T-helper 1 cell treated with Interleukin-12 subunit alpha and Interleukin-12 subunit beta and Interleukin-4 antibody, amounts not matched to agents 30 ng/mL and 1 ng/mL, for 36 hours (primary cell): ENCODE data around the gene BLMH. TPM values are rescaled to one million over a fixed set of nuclear protein-coding genes. Genes with fewer than 3 reads are reported as not detected.

ENCODE experiments used
- intact Hi-C: fragments of 100-400 bp; cut with micrococcal nuclease; formaldehyde crosslinking; loops from one replicate; pipeline ENCODE4 v1.15.1; 2024
- total RNA-seq: library from RNA; stranded (reverse); gene quantifications from 2 replicates; pipeline ENCODE4 v1.2.3, GENCODE V29; 2022

BLMH gene
- total RNA-seq, result 62.9 and 65.3 TPM in 2 replicates

DNA sequence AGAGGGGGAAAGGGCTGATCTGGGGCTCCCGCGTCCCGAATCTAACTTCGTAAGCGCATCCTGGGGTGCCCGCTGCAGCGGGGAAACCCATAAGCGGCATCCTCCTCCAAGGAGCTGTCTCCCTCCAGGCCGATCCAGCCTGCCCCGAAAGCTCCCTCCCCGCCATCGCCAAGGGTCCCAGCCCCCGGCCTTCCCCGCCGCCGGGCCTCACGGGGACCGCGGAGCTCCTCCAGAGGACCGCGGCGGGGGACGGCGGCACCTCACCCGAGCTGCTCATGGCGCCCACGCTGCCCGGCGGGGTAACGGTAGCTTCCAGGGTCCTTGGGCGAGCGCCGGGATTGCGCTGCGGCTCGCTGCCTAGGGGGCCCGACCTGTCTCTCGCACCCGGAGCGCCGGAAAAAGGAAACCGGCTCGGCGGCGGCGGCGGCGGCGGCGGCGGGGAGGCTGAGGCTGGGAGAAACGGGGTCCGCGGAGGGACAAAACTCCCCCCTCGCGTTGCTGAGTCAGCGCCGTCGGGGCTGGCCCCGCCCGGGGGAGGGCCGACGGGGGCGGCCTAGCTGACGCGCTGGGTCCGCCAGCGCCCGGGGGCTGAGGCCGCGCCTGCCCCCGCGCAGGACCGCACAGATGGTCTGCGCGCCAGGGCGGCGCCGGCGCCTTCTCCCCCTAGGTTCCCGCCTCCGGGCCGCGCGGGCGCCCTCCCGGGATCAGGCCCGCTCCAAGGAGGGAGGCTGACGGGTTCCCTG lies at the start of gene BLMH:
BLMH (minus strand) TSS at position 402 of the 743 bp plus-strand sequence; CDS start at position 277, 125 bp downstream.
- intact Hi-C loops, result loop anchor here (1.0 to 2.0 kb wide), 5 partner anchors 45 to 185 kb away; partner anchors contain the start of genes CPD, GOSR1 and NSRP1

DNA sequence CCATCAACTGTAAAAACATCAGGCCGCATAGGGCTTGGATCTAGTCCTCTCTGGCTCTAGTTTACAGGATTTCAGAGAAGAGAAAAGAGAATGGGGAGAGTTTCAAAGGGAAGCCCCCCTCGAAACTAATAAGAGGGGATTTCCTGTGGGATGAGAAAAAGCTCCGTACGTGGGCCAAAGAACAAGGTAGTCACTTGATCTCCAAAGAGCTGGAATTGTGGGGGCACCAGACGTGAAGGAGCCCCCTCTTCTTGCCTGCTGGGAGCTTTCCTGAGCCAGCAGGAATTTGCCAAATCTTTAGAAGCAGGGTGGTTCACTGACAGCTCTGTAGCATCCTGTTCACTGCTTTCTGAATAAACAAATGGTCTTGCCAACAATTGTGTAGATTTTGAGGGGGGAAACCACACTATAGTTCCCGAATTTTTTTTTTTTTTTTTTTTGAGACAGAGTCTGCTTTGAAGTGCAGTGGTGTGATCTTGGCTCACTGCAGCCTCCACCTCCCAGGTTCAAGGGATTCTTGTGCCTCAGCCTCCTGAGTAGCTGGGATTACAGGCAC lies 49.1 kb upstream of the BLMH start:
- intact Hi-C loops, result loop anchor here (1.0 to 5.0 kb wide), 4 partner anchors 23 to 376 kb away; partner anchors contain the start of gene CPD

DNA sequence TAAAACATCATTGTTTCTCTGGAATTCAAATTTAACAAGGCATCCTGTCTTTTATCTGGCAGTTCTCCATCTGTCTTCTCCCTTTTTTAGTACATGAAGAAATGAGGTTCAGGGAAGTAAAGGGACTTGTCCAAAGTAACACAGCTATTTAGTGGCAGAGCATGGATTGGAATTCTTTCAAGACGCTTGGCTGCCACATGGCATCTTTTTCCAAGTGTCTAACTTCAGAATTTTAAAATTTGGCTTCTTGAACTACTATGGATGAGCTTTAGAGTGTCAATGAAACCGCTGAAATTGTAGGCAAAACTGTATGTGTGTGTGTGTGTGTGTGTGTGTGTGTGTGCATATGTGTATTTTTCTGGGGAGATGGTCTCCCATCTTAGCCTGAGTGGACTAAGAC lies 47.3 kb upstream of the BLMH start:
- intact Hi-C loops, result loop anchor here (5.0 kb wide), 1 partner anchor 312 kb away; no protein-coding TSS in a partner anchor

- intact Hi-C loops, result loop anchor here (5.0 kb wide), 1 partner anchor 310 kb away; no protein-coding TSS in a partner anchor
Observed at GRCh38 chr17:30337393-30337999, 45.8 kb upstream of the BLMH start.

GRCh38 chr17:30336369-30337171 lies 44.8 kb upstream of the BLMH start:
- intact Hi-C loops, result loop anchor here (1.0 to 5.0 kb wide), 6 partner anchors 44 to 309 kb away; partner anchors contain the start of gene GOSR1

- intact Hi-C loops, result no loop called here
Observed at GRCh38 chr17:30334421-30334820, 42.7 kb upstream of the BLMH start.

DNA sequence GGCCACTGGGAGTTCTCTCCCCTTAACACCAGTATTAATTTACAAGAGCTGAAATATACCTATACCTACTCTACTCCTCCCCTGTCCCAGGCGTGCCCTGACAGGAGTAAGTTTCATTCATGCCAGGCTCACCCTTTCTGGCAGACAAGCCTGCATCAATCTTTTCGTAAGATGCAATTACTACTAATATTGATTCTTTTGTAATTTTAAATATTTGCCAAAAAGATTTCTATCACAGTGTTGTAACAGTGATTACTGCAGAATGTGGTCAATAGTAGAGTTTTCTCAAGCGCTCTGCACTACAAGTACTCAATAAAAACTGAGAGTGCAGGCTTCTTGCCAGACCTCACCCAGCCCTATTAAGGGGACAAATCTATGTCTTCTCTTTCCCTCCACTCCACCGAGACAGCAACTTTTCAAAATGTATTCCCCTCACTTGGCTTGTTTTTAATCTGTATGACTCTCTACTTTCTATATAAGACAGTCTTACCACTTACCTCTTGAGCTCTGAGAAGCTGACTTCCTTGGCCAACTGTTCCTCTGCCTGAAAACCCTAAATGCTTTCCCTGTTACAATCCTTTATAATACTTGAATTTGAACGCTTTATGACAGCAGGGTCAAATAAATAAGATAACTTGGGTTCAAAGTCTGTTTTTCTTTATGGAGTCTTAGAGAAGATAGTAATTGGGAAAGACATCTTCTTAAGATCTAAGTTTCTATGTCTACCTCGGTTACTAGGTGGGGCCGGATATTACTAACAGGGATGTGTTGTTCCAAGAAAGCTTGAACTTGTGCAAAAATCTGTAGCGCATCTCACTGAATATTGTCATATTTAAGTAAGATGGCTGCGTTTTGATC lies 42.0 kb upstream of the BLMH start, which contains the start of gene TMIGD1:
TMIGD1 (minus strand) TSS at position 555 of the 858 bp plus-strand sequence. CDS start 1,924 bp downstream, outside the sequence.
- intact Hi-C loops, result no loop called here

DNA sequence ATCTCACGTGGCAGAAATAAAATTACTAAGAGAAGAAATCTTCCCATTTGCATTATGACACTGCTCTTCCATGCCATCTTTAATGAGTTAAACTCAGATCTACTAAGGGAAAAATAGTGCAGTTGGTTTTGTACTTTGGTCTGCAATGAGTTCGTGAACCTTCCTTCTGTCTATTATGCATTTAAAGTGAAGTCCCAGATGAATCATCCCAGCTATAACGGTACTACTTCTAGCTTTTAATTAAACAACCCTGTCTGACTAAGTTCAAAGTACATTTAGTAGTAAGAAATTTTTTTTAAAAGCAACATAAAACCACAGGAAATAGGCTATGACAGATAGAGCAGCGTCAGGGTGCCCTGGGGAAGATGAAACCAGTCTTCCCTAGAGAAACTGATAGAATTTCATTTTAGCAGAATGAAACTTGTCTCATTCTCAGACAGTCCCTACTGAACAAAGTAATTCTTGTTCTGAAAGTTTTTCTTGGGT lies 40.4 kb upstream of the BLMH start:
- intact Hi-C loops, result loop anchor here (1.0 kb wide), 1 partner anchor 31 kb away; no protein-coding TSS in a partner anchor

GRCh38 chr17:30326809-30327208 lies 35.1 kb upstream of the BLMH start:
- intact Hi-C loops, result no loop called here

- intact Hi-C loops, result no loop called here
Observed at GRCh38 chr17:30324723-30325122, 33.0 kb upstream of the BLMH start.

DNA sequence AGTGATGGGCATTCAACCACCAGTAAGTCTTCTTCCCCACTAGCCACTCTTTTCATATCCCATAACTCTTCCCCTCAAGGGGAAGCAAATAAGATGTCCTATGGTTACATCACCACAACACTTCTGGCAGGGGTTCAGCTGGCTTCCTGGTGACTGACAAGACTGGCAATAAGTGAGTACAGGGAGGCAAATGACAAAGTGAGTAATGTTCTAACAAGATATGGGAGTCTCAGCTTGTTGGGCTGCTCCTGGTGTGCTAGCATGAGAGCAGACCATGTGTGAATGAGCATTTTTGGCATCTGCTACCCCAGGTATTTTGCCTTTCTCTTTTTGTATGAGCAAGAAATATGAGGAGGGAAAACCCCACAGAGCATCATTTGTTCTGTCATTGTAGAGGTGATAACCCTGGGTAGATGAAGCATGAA lies 32.2 kb upstream of the BLMH start:
- intact Hi-C loops, result no loop called here

DNA sequence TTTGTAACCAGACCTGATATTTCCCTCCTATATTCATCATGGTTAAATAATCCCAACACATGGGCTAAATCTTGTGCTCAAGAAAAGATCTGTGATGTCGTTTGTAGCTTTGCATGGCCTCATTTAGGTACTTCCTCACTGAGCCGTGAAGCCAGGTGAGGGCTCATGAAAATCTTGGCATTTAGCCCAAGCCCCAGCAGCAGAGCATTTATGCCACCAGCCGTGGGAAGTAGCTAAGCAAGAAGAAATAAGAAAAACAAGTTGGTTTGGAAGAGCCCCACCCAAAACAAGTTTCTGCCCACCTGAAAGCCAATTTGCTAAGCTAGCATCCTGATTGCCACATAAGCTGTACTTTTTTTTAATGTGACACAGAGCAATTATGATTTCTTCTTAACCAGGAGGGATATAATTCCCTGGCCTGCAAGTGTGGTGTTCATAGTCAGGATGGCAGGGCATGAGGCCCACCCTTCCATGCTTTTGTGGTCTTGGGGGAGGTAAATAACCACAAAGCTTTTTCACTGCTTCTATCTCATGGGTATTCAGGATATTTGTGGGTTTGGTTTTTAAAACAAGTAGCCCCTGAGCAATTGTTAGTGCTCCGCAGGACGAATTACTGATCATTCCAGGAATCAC lies 31.6 kb upstream of the BLMH start:
- intact Hi-C loops, result no loop called here

GRCh38 chr17:30321314-30321713 lies 29.6 kb upstream of the BLMH start:
- intact Hi-C loops, result no loop called here

DNA sequence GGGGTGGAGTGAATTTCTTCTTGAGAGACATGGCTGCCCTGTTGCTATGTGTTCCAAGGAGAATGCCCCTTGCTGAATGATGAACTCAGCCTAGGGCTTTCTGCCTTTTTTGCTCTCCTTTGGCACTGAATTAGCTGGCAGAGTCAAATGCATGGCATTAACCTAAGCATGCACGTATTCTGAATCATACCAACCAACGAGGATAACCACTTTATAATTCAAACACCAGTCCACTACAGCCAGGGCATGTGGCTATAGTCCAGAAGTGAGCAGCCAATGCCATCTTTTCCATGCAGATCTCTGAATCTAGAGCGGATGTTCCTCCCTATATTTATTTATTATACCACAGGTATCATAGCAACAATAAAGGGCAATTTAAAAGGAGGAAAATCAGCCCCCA lies 26.4 kb upstream of the BLMH start:
- intact Hi-C loops, result no loop called here

GRCh38 chr17:30316736-30317135 lies 25.0 kb upstream of the BLMH start:
- intact Hi-C loops, result no loop called here

DNA sequence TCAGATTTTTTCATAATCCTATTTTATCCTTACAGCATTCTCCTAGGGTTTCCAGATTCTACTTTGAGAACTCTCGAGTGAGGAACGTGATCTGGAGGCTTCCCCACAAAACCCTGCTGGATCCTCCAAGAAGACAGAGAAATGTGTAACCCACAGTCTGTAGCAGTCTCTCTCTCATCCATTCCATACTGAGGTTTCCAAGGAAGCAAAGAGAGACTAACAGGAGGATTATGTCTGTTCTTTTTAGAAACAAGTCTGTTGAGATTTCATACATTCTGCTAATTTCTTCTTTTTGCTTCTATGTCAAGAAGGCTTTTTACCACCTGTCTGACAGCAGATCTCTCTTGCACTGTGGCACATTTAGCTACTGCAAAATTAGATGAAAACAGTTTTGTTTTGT lies 23.4 kb upstream of the BLMH start:
- intact Hi-C loops, result no loop called here

- intact Hi-C loops, result no loop called here
Observed at GRCh38 chr17:30314474-30314873, 22.7 kb upstream of the BLMH start.

GRCh38 chr17:30312226-30312625 lies 20.5 kb upstream of the BLMH start:
- intact Hi-C loops, result no loop called here

DNA sequence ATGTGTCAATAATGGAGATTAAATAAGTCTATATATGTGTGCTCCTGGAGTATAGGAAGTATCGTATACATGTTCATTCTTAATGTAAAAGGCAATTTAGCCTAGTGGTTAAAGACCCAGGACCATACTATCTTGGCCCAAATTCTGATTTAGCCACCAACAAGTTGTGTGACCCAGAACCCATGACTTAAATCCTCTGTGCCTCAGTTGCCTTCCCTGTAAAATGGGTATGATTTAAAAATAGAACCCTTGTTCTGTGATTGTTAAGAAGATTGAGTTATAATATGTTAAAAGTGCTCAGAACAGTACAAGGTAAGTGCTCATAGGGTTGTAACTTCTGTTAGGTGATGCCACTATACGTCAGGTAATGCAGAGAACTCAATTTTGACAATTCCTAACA lies 18.8 kb upstream of the BLMH start:
- intact Hi-C loops, result no loop called here

DNA sequence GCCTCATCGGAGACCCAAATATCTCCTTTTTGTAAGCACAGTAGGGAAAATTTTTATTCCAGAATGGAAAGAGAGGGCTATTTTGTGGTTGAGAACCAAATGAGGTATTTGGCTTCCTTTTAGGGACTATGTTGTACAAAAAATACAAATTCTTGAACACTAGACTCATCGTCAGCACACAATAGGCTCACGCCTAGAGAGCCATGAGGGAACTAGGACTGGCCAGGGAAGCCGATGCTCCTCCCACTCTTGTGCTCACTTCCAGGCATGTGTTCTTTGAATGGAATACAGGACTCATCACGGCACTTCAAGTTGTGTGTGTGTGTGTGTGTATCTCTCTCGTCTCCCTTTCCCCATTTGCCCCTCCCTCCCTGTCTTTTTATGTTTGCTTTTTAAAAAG lies 17.8 kb upstream of the BLMH start:
- intact Hi-C loops, result no loop called here
